ENCODE results near the gene ISG20.
"Not testable (repeated sequence)": the region's sequence is repeated elsewhere in the genome, so short reads cannot be mapped to it uniquely, and the experiment has no call there.

Gene ISG20

GRCh38 chr15:88630141-88630721, 8.6 kb upstream of the ISG20 start:
- Histone ChIP-seq H3K4me3 (no peak overlapping the region), H3K27ac (peak overlapping the region in 1 of 2 donors; percentile 47)
- DNase-seq (ENCODE audit: low spot score) = no peak
- no peak for TF ChIP-seq CTCF (IDR thresholded peaks at IDR 0.05)

- no peak for TF ChIP-seq CTCF (IDR thresholded peaks at IDR 0.05)
- no peak overlapping the region for H3K4me3 ChIP-seq
- peak overlapping the region in 1 of 2 donors; percentile 47 for H3K27ac ChIP-seq
- DNase-seq (ENCODE audit: low spot score) = no peak
Observed at GRCh38 chr15:88630798-88631463, 7.9 kb upstream of the ISG20 start.

- TF ChIP-seq CTCF (IDR thresholded peaks at IDR 0.05) = no peak
- H3K27ac ChIP-seq = no peak overlapping the region
- no peak overlapping the region for H3K4me3 ChIP-seq
- no peak for DNase-seq (ENCODE audit: low spot score)
Observed at GRCh38 chr15:88631464-88632028, 7.3 kb upstream of the ISG20 start.

- DNase-seq (ENCODE audit: low spot score); H3K27ac ChIP-seq; H3K4me3 ChIP-seq: not testable (repeated sequence)
Observed at GRCh38 chr15:88632797-88633196, 6.0 kb upstream of the ISG20 start.

- H3K4me3 ChIP-seq = no peak overlapping the region
- no peak for TF ChIP-seq CTCF (IDR thresholded peaks at IDR 0.05)
- H3K27ac ChIP-seq = no peak overlapping the region
- DNase-seq (ENCODE audit: low spot score) = no peak
Observed at GRCh38 chr15:88634449-88634848, 4.4 kb upstream of the ISG20 start.

- no peak for TF ChIP-seq CTCF (IDR thresholded peaks at IDR 0.05)
- Histone ChIP-seq H3K27ac (no peak overlapping the region), H3K4me3 (no peak overlapping the region)
- no peak for DNase-seq (ENCODE audit: low spot score)
Observed at GRCh38 chr15:88635318-88635717, 3.5 kb upstream of the ISG20 start.

- Histone ChIP-seq H3K27ac (peak overlapping the region in 1 of 2 donors; percentile 27), H3K4me3 (no peak overlapping the region)
- no peak for DNase-seq (ENCODE audit: low spot score)
- no peak for TF ChIP-seq CTCF (IDR thresholded peaks at IDR 0.05)
Observed at GRCh38 chr15:88636050-88636449, 2.8 kb upstream of the ISG20 start.

Measured in coronary artery (tissue), 2 donors.